ENCODE data around the gene CCK.

Gene CCK

GRCh38 chr3:42267878-42268277 is 1.9 kb upstream of the CCK start:
- no peak for DNase-seq

DNA sequence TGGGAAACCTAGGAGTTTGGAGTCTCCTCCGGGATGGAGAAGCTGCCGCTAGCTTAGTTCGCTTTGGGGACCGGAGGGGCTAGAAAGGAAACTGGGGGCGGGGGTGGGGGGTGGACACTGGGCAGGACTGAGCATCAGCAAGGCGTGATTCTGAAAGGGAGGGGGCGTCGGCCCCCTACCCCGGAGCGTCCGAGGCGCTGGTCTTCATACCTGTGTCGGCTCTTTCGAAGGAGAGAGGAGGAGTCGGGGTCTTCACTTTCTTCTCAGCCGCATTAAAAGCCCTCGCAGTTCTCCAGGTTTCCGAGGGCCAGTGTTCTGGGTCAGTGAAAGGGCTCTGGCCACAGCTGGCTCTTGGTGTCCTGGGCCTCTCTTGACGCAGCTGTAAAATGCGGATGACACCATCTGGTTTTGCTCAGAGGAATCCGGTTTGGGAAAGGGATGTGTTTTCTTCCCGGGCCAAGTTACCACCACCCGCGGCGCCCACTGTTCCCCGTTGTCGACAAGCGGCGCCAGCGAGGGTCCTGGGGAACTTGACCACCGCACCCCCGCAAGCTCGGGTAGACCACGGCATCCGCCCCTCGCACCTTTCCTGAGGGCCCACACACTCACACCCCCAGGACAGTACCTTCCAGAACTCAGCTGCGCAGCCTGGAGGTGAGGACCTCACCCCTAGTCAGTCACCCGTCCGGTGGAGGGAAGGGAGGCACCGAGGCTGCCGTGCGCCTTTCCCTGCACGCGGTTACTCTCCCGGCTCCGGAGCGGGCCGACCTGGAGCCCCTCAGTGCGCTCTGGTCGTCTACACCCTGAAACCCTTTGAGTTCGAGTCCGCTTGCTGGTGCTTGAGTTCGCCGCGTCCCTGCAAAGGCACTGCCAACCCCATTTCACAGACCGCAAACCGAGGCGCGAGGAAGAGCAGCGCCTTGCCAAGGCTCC is 660 bp downstream of the CCK start:
- no peak for DNase-seq

DNA sequence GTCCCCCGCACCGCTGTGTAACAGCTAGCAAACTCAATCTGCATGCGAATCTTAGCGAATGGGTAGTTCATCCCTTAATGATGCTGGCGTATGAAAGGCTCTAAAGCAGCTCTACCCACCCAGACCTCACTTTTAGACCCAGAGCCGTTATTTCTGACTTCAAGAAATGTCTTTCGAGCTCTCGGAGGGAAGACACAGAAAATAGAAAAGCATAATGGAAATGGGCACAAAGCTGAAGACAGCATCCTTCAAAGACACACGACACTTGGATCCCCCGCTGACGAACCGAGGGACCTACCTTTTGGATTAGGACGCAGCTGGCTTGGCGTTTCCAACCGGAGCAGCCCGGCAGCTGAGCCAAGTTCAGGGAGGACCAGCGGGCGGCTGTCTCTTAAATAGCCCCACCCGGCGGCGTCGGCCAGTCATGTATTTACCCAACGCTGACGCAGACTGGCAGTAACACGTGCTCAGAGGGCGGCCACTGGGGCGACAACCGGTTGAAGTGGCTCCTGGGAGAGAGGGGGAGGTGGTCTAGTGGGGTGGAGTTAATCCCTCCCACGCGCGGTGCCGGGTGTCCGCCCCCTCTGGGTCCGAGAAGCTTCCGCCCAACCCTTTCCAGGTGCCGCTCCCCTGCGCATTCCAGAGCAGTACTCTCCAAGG is 1.5 kb downstream of the CCK start:
- DNase-seq: no peak

- DNase-seq: no peak
Measured at GRCh38 chr3:42263354-42264346, 2.3 kb downstream of the CCK start.

GRCh38 chr3:42262525-42262924 is 3.5 kb downstream of the CCK start:
- no peak for DNase-seq

DNA sequence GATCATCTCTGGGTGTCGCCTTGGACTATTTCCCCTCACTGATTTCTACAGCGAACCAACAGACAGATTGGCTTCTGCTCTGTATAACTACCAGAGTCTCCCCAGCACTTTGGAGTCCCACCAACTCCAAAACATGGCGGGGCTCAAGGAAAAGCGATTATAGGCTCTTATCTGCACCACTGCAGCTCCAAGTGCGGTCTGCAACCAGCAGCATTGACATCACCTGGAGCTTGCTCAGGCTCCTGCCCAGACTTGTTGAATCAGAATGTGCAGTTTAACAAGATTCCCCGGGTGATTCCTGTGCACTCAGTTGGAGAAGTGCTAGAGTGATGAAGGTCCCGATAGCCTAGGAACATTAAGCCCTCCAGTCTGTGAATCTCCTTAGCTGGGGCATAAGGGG is 9.0 kb downstream of the CCK start:
- no peak for DNase-seq

- DNase-seq: no peak
Measured at GRCh38 chr3:42256135-42256819, 9.7 kb downstream of the CCK start.

DNA sequence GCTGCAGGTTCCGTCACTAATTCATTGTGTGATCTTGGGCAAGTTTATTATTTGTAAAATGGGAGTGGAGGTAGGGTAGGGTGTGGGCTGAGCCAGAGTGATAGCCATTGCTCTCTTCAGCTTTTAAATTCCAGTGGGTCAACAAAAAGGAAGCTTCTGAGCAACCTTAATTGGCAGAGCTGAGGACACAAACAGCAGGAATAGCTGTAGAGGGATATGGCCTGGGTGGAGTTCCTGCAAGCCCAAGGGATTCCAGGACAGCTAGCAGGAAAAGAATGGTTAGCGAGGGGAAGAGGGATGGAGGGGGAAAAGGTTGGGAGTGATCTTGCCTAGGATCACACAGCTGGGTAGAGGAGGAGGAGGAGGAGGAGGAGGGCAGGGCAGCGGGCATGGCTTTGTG is 11.4 kb downstream of the CCK start:
- no peak for DNase-seq

GRCh38 chr3:42250761-42251160 is 15.2 kb downstream of the CCK start:
- no peak for DNase-seq

- peak; percentile 25 for DNase-seq
Measured at GRCh38 chr3:42247576-42248027, 18.4 kb downstream of the CCK start.

GRCh38 chr3:42246091-42246490 is 19.9 kb downstream of the CCK start:
- DNase-seq: no peak

- DNase-seq: no peak
Measured at GRCh38 chr3:42236611-42237010, 29.4 kb downstream of the CCK start.

- DNase-seq: no peak
Measured at GRCh38 chr3:42235532-42235931, 30.5 kb downstream of the CCK start.

DNA sequence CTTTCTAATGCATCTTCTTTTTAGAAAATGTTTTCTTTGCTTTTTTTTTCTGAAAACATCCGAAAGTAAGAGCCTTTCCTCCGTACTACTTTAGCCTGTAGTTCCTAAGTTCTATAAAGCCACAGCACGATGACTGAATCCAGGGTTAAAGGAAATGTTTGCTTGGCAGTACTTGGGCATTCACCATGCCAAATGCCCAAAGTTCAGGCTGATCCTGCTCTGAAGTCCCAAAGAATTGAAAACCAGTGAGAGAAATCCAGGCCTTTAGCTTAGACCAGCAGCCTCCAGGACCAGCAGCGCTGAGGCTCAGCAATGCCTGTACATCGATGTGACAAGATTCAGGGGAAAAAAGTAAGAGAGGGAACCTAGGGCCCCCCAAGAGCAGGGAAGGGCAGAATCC is 35.1 kb downstream of the CCK start:
- no peak for DNase-seq

- no peak for DNase-seq
Measured at GRCh38 chr3:42229942-42230688, 35.9 kb downstream of the CCK start.

DNA sequence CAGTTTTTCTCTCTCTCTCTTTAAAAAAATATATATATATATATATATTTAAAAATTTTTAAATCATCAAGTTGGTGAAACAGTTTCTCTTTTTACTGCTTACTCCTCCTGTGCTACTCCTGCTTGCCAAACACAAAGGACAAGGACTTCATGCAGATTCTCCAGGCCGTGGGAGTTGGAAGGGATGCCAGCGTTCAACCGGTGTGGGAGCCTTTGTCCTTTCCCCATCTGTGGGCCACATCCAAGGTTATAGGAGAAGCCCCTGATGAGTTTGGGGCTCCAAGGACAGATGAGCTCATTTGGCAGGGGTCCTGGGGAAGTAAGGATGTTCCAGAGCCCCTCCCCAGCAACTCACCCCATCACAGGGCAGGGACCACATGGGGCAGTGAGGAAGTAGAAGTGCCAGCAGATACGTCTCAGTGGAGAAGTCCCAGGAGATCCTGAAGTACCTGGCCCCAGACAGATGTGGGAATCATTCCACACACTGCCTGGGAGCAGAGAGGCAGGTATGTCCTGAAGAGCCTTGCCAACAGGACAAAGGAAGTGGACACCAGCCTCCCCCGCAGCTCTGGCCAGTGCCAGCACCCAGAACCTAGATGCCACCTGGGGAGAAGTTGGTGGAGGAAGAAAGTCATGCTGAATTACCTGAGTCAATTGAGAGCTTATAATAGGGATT is 36.6 kb downstream of the CCK start:
- DNase-seq: no peak

DNA sequence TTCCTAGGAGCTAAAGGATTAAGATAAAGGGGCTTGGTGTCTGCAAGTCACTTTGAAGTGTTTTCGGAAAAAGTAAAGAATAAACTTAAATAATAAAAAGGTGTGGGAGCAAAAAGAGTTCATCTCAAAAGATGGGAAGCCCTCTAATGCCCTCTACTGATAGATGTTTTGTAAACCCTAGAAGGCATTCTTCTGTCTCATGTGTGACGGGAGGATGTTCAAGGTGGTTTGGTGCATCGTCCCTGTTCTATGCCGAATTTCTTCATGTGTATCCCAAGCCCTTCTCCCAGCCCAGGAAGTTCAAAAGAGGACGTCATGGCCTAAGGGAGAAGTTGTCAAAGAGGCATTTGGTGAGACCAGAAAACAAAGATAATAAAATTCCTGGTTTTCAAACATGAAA is 37.2 kb downstream of the CCK start:
- DNase-seq: no peak

DNA sequence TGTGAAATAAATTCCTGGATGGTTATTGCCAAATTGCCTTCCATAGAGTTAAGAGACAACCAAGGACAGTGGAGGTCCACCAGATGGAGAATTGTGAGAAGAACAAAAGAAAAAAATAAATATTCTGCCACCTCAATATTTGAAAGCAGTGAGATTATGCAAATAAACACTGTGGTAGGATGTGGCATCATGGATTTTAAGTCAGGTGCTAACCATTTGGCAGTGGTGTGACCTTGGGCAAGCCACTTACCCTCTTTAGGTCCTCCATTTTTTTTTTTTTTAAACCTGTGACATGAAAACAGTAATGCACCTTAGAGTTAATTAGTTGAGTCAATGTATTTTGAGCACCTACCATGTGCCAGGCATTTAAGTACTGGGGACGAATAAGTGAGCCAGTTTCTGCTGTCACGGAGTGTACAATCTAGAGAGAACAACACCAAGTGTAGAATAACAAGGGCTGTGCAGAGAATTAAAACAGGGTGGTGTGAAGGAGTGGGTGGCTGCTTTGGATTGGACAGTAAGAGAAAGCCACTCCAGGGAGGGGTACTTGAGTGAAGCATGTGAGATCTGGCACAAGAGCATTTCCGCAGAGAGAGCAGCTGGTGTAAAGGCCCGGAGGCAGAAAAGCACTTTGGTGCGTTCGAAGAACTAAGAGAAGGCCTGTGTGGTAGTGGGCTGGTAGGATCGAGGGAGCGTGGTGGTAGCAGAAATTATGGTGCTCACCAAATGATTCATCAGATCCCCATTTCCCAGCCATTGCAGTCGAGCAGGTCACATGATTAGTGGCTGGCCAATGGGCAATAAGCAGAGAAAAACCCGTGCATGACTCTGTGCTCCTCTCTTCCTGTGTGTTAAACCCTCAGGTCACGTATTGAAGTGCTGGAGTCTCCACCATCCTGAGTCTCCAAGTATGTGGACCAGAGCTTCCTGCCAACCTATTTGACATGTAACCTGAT is 39.2 kb downstream of the CCK start:
- DNase-seq: no peak

DNA sequence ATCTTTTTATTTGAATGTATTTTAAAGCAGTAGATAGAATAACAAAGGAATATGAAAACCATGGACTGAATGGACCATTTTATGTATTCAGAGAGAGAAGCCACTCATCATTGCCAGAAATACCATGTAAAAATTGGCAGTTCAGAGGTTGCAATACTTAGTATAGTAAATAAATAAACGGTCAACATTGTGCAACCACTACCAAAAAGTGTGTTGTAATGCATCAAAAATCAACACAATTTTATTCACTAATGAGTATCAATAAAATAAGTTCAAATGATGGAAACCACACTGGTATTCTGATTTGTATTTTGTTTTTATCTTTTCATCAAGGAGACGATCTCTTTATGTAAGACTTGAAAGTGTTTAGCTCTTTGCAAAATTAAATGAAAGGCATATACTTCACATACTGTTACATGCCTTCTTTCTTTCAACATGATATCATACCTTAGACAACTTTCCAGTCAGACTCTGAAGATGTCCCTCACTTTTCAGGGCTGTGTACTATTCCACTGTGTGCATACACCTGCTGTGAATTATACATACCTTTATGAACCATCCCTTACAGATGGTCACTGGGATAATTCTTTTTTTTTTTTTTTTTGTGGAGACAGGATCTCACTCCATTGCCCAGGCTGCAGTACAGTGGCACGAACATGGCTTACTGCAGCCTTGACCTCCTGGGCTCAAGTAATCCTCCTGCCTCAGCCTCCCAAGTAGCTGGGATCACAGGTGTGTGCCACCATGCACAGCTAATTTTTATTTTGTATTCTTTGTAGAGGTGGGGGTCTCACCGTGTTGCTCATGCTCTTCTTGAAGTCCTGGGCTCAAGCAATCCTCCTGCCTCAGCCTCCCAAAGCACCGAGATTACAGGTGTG is 40.3 kb downstream of the CCK start:
- DNase-seq: no peak

All from T-helper 9 cell (primary cell).